ENCODE results near the gene CDH23. TPM values are rescaled to one million over a fixed set of nuclear protein-coding genes. Genes with fewer than 3 reads are reported as not detected.

The CDH23 gene
- total and polyA plus RNA-seq, 2 of the 8 experiments (the other 6 are each of a cell fraction or from before 2014, with no cell fraction given) = 1.9 to 4.9 TPM

- TF ChIP-seq CHD7 (IDR thresholded peaks at IDR 0.05; ENCODE audit: insufficient replicate concordance, low read length) = no peak
- no peak for TF ChIP-seq SP2 (IDR thresholded peaks at IDR 0.05; ENCODE audit: low read length)
- no peak for TF ChIP-seq RNF2 (IDR thresholded peaks at IDR 0.05; ENCODE audit: borderline replicate concordance, low read depth, low read length, missing control alignments, poor library complexity, severe bottlenecking)
- TF ChIP-seq KDM1A (IDR thresholded peaks at IDR 0.05; ENCODE audit: borderline replicate concordance, low read length) = peak; percentile 62
- TF ChIP-seq POLR2A (IDR thresholded peaks at IDR 0.05; ENCODE audit: control extremely low read depth in 1 of 2, low read depth in 2 of 2, low read length in 2 of 2) = no peak
These were observed 92.4 kb downstream of the CDH23 start (continued) for GRCh38 chr10:71489077-71489476.
